Rectal smooth muscle tissue (tissue), 1 donor: ENCODE data around the gene TEX29.

ENCODE experiments used
- H3K27ac ChIP-seq: one replicate; pipeline ENCODE4 v1.7.0; 2013; ENCODE audit warnings: low read depth, low read length, inconsistent platforms
- H3K27me3 ChIP-seq: one replicate; pipeline ENCODE4 v1.7.0; 2013; ENCODE audit warnings: low read length; ENCODE audit not compliant: control insufficient read depth, insufficient read depth
- H3K36me3 ChIP-seq: one replicate; pipeline ENCODE4 v1.7.0; 2013; ENCODE audit warnings: low read length; ENCODE audit not compliant: control insufficient read depth, insufficient read depth
- H3K4me1 ChIP-seq: one replicate; pipeline ENCODE4 v1.7.0; 2013; ENCODE audit warnings: low read length; ENCODE audit not compliant: control insufficient read depth, insufficient read depth
- H3K4me3 ChIP-seq: one replicate; pipeline ENCODE4 v1.7.0; 2013; ENCODE audit warnings: low read length
- H3K9ac ChIP-seq: one replicate; pipeline ENCODE4 v1.7.0; 2013; ENCODE audit warnings: low read length

Gene TEX29

GRCh38 chr13:111319998-111320911 is at the start of gene TEX29:
Gene TEX29 (plus strand): TSS chr13:111320642. CDS start chr13:111320891, 249 bp downstream.
- Histone ChIP-seq H3K27me3 (no peaks in the 10 kb centered on the region), H3K4me3 (no peak within 1 kb of the TSS), H3K4me1 (no peaks in the 10 kb centered on the region), H3K27ac (no peak within 1 kb of the TSS), H3K9ac (no peak within 1 kb of the TSS), H3K36me3 (peaks cover 3% of the 10 kb centered on the region)

GRCh38 chr13:111270765-111271698 is 49.4 kb upstream of the TEX29 start:
- Histone ChIP-seq H3K9ac (no peak overlapping the region), H3K27me3 (no peaks in the 10 kb centered on the region), H3K4me3 (no peak overlapping the region), H3K4me1 (no peaks in the 10 kb centered on the region), H3K27ac (no peak overlapping the region), H3K36me3 (peaks cover 17% of the 10 kb centered on the region)

GRCh38 chr13:111272117-111272516 is 48.3 kb upstream of the TEX29 start:
- H3K9ac ChIP-seq: no peak overlapping the region
- H3K36me3 ChIP-seq: peaks cover 18% of the 10 kb centered on the region
- no peak overlapping the region for H3K4me3 ChIP-seq
- H3K4me1 ChIP-seq: no peaks in the 10 kb centered on the region
- no peaks in the 10 kb centered on the region for H3K27me3 ChIP-seq
- H3K27ac ChIP-seq: no peak overlapping the region

GRCh38 chr13:111275382-111275781 is 45.1 kb upstream of the TEX29 start:
- Histone ChIP-seq H3K36me3 (peaks cover 24% of the 10 kb centered on the region), H3K9ac (no peak overlapping the region), H3K27ac (no peak overlapping the region), H3K27me3 (no peaks in the 10 kb centered on the region), H3K4me1 (no peaks in the 10 kb centered on the region), H3K4me3 (no peak overlapping the region)

- H3K27ac ChIP-seq: no peak overlapping the region
- no peaks in the 10 kb centered on the region for H3K27me3 ChIP-seq
- H3K4me1 ChIP-seq: no peaks in the 10 kb centered on the region
- H3K9ac ChIP-seq: no peak overlapping the region
- peaks cover 22% of the 10 kb centered on the region for H3K36me3 ChIP-seq
- no peak overlapping the region for H3K4me3 ChIP-seq
These were observed 44.3 kb upstream of the TEX29 start for GRCh38 chr13:111275995-111276618.

- H3K4me1 ChIP-seq: peaks cover 18% of the 10 kb centered on the region
- no peak overlapping the region for H3K4me3 ChIP-seq
- no peak overlapping the region for H3K27ac ChIP-seq
- no peak overlapping the region for H3K9ac ChIP-seq
- no peaks in the 10 kb centered on the region for H3K27me3 ChIP-seq
- H3K36me3 ChIP-seq: peaks cover 24% of the 10 kb centered on the region
These were observed 42.2 kb upstream of the TEX29 start for GRCh38 chr13:111278258-111278657.

GRCh38 chr13:111278743-111279652 is 41.4 kb upstream of the TEX29 start:
- Histone ChIP-seq H3K4me1 (peaks cover 18% of the 10 kb centered on the region), H3K9ac (no peak overlapping the region), H3K27ac (no peak overlapping the region), H3K27me3 (no peaks in the 10 kb centered on the region), H3K4me3 (no peak overlapping the region), H3K36me3 (peaks cover 27% of the 10 kb centered on the region)

- Histone ChIP-seq H3K27me3 (no peaks in the 10 kb centered on the region), H3K27ac (peak overlapping the region; percentile 90), H3K4me1 (peaks cover 18% of the 10 kb centered on the region), H3K4me3 (no peak overlapping the region), H3K36me3 (peaks cover 33% of the 10 kb centered on the region), H3K9ac (no peak overlapping the region)
These were observed 40.2 kb upstream of the TEX29 start for GRCh38 chr13:111280226-111280625.

- no peaks in the 10 kb centered on the region for H3K27me3 ChIP-seq
- no peak overlapping the region for H3K9ac ChIP-seq
- peak overlapping the region; percentile 90 for H3K27ac ChIP-seq
- no peak overlapping the region for H3K4me3 ChIP-seq
- H3K36me3 ChIP-seq: peaks cover 27% of the 10 kb centered on the region
- H3K4me1 ChIP-seq: peaks cover 18% of the 10 kb centered on the region
These were observed 39.5 kb upstream of the TEX29 start for GRCh38 chr13:111280681-111281585.

- no peak overlapping the region for H3K4me3 ChIP-seq
These were observed 38.6 kb upstream of the TEX29 start for GRCh38 chr13:111281751-111282311.

More at GRCh38 chr13:111281751-111282311, 38.6 kb upstream of the TEX29 start:
- peaks cover 32% of the 10 kb centered on the region for H3K36me3 ChIP-seq
- no peaks in the 10 kb centered on the region for H3K27me3 ChIP-seq
- H3K27ac ChIP-seq: peak overlapping the region; percentile 90
- peaks cover 18% of the 10 kb centered on the region for H3K4me1 ChIP-seq
- no peak overlapping the region for H3K9ac ChIP-seq
